ENCODE measurements around the gene PCDH8. TPM values are rescaled to one million over a fixed set of nuclear protein-coding genes. Genes with fewer than 3 reads are reported as not detected.

The PCDH8 gene
- total RNA-seq, 1 donor: not detected

- H3K4me3 ChIP-seq (ENCODE audit: low read depth, low read length): no peak overlapping the region
- TF ChIP-seq CTCF (IDR thresholded peaks at IDR 0.05; ENCODE audit: insufficient read depth, low read depth, low read length): no peak
- no peak for DNase-seq (ENCODE audit: low read depth)
These were observed 21.7 kb upstream of the PCDH8 start for GRCh38 chr13:52870143-52870542.

- H3K4me3 ChIP-seq (ENCODE audit: low read depth, low read length): no peak overlapping the region
- no peak for DNase-seq (ENCODE audit: low read depth)
- no peak for TF ChIP-seq CTCF (IDR thresholded peaks at IDR 0.05; ENCODE audit: insufficient read depth, low read depth, low read length)
These were observed 21.2 kb upstream of the PCDH8 start for GRCh38 chr13:52869621-52870020.

GRCh38 chr13:52869050-52869449 is 20.6 kb upstream of the PCDH8 start:
- no peak for TF ChIP-seq CTCF (IDR thresholded peaks at IDR 0.05; ENCODE audit: insufficient read depth, low read depth, low read length)
- H3K4me3 ChIP-seq (ENCODE audit: low read depth, low read length): no peak overlapping the region
- no peak for DNase-seq (ENCODE audit: low read depth)

GRCh38 chr13:52868190-52868589 is 19.8 kb upstream of the PCDH8 start:
- no peak for TF ChIP-seq CTCF (IDR thresholded peaks at IDR 0.05; ENCODE audit: insufficient read depth, low read depth, low read length)
- no peak overlapping the region for H3K4me3 ChIP-seq (ENCODE audit: low read depth, low read length)
- DNase-seq (ENCODE audit: low read depth): no peak

GRCh38 chr13:52864941-52865340 is 16.5 kb upstream of the PCDH8 start:
- H3K4me3 ChIP-seq (ENCODE audit: low read depth, low read length): no peak overlapping the region
- no peak for DNase-seq (ENCODE audit: low read depth)
- no peak for TF ChIP-seq CTCF (IDR thresholded peaks at IDR 0.05; ENCODE audit: insufficient read depth, low read depth, low read length)

GRCh38 chr13:52862358-52863206 is 14.1 kb upstream of the PCDH8 start:
- no peak for DNase-seq (ENCODE audit: low read depth)
- peak; percentile 24 for TF ChIP-seq CTCF (IDR thresholded peaks at IDR 0.05; ENCODE audit: insufficient read depth, low read depth, low read length)
- no peak overlapping the region for H3K4me3 ChIP-seq (ENCODE audit: low read depth, low read length)

GRCh38 chr13:52852444-52852843 is 4.0 kb upstream of the PCDH8 start:
- TF ChIP-seq CTCF (IDR thresholded peaks at IDR 0.05; ENCODE audit: insufficient read depth, low read depth, low read length): no peak
- no peak overlapping the region for H3K4me3 ChIP-seq (ENCODE audit: low read depth, low read length)
- DNase-seq (ENCODE audit: low read depth): no peak

Data from fibroblast of villous mesenchyme (primary cell).